Fibroblast of mammary gland (primary cell): ENCODE data around the gene ZYX.

Experiments
- DNase-seq: peaks from one replicate; pipeline ENCODE4 v3.0.0-alpha.2; 2010; ENCODE audit warnings: low read depth
- H3K4me3 ChIP-seq: 2 replicates; pipeline ENCODE4 v1.5.1; 2011; ENCODE audit warnings: low read depth, mild to moderate bottlenecking, low read length, moderate library complexity; ENCODE audit not compliant: control insufficient read depth
- TF ChIP-seq, protein P1 (sequence below): conservative IDR thresholded peaks from 2 replicates; pipeline ENCODE4 v1.5.1; 2011; ENCODE audit warnings: low read depth, low read length, inconsistent platforms; ENCODE audit not compliant: control insufficient read depth, insufficient read depth

The ZYX gene

DNA sequence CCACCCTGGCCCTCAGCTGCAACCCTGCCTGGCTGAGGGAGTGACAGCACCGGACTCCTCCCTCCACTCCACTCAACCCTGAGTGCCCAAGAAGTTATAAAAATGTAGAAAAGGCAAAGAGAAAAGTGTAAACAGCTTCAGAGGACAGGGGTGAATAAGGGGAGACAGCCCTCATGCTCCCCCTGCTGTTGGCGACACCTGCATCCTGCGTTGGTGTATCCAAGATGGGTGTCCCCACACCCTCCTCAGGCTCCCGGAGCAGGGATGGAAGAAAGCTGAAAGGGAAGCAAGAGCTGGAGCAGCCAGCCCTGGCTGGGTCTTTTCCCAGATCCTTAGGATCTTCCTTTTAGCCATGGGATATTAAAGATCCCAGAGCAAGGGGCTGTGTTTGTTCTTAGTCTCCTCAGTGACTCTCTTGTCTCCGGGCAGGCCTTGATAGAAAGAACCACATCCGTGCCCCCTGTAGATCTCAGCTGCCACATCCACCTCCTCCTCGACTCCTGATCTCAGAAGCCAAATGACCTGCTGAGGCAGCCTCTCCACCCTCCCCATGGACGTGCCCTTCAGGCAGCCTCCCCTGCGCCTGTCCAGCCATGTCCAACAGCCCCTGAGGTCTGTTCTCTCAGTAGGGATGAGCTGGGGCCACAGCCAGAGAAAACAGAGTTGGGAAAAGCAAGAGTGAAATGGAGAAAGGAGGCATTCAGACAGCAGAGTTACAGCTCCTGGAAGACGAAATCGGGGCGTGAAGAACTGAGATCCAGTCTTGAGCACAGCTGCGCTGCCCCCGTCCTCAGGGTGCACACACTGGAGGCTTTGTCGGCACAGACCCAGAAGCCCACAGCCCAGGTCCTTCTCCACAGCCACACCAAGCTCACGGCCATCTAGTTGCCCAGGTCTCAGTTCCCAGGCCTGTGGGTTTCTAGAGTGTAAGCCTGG is 25.4 kb upstream of the ZYX start:
- TF ChIP-seq, protein P1, sequence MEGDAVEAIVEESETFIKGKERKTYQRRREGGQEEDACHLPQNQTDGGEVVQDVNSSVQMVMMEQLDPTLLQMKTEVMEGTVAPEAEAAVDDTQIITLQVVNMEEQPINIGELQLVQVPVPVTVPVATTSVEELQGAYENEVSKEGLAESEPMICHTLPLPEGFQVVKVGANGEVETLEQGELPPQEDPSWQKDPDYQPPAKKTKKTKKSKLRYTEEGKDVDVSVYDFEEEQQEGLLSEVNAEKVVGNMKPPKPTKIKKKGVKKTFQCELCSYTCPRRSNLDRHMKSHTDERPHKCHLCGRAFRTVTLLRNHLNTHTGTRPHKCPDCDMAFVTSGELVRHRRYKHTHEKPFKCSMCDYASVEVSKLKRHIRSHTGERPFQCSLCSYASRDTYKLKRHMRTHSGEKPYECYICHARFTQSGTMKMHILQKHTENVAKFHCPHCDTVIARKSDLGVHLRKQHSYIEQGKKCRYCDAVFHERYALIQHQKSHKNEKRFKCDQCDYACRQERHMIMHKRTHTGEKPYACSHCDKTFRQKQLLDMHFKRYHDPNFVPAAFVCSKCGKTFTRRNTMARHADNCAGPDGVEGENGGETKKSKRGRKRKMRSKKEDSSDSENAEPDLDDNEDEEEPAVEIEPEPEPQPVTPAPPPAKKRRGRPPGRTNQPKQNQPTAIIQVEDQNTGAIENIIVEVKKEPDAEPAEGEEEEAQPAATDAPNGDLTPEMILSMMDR = no peak

GRCh38 chr7:143356414-143357050 is 24.6 kb upstream of the ZYX start:
- no peak overlapping the region for H3K4me3 ChIP-seq
- no peak for DNase-seq
- TF ChIP-seq, protein P1 = no peak

More for the DNA sequence above, 25.4 kb upstream of the ZYX start:
- DNase-seq = no peak
- no peak overlapping the region for H3K4me3 ChIP-seq

DNA sequence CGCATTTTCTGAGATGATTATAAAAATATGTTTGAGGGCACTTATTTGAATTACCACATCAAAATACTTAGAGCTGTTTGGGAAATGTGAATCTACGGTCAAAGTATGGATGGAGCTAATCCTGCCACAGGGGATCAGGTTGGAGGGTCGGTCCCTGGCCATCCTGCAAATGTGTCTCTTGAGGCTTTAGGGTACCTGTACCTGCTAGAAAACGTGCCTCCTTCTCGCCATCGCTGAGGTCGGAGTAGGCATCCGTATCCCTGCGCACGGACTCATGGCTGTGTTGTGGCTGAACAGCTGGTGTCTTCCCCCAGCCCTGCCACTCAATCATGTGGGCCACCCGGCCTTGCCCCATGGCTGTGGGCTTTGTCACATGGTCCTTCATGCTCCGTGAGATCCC is 22.5 kb upstream of the ZYX start:
- TF ChIP-seq, protein P1 = no peak
- H3K4me3 ChIP-seq = no peak overlapping the region
- no peak for DNase-seq

- H3K4me3 ChIP-seq = no peak overlapping the region
- no peak for DNase-seq
- TF ChIP-seq, protein P1 = no peak
These were observed 21.3 kb upstream of the ZYX start for GRCh38 chr7:143359771-143360353.

GRCh38 chr7:143360788-143361551 is 20.2 kb upstream of the ZYX start:
- DNase-seq = no peak
- TF ChIP-seq, protein P1 = no peak
- H3K4me3 ChIP-seq = no peak overlapping the region

DNA sequence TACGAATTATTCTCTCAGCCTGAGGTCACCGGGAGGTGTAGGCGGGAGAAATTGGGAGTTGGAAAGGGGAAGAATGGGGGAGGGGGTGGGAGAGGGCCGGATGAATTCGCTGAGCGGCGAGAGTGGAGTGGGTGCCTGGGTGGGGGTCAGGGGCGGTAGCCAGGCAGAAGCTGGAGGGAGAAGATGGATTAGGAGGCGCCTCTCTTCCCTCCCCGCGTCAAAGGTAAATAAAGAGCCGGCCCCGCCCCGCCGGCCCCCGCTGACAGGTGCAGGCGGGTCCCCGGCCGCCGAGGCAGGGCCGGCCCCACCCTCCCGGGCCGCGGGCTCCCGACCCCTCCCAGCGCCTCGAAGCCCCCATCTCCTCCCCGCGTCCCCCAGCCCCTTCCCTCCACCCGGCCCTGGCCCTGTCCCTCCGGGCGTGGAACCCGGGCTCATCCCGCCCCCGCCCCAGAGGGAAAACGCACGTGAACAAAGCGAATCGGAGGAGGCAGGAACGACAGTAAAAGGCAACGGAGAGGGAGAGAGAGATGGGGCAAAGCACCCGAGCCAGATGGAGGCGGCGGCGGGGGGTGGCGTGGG is 19.5 kb upstream of the ZYX start:
- TF ChIP-seq, protein P1 = no peak
- no peak for DNase-seq
- H3K4me3 ChIP-seq = peak overlapping the region; percentile 46
